Measurements from ENCODE around the gene RNASEL. TPM values are rescaled to one million over a fixed set of nuclear protein-coding genes. Genes with fewer than 3 reads are reported as not detected.
"Not testable (repeated sequence)": the region's sequence is repeated elsewhere in the genome, so short reads cannot be mapped to it uniquely, and the experiment has no call there.

Gene RNASEL
- 5.0 and 5.8 TPM in 2 replicates for total RNA-seq (2012; rRNA removed)

DNA sequence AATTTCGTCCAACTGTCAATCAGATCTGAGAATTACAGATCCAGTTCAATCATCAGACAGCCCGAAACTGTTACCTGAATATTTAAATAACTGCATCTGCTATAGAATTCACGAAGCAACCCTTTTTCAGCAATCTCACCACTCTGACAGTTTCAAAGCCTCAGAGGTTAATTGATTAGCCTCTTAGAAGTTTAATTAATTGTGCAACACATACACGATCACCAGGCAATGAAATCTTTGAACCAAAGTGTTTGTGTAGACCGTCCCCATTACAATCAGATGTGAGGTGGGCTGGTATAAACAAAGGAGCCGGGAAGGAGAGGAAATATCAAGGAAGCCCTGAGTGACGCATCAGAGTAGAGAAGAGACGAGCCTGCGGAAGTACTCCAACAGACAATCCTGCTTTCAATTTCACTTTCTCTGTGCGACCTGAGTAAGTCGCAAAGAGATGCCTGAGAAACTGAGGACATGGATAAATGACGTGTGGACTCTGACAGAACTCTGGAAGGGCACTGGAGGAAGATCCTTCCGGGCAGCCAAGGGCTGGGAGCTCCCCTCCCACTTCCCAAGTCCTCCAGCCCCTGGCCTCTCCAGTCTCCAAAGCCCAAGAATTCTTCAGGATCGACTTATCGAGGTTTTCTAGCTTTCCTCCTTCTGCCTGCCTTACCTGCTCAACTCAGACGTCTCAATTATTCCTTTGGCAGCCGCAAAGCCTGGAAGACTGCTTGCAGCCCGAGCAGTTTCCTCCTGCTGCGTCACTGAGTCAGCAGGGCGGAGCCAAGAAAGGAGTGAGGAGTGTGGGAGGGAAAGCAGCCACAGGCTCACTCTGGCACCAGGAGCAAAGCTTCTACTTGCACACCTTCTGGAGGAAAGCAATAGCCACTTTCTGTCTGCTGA lies at the start of gene RNASEL:
Gene RNASEL (minus strand): TSS at position 757 of the 897 bp plus-strand sequence. CDS start 2,450 bp downstream, outside the sequence.
- H3K36me3 ChIP-seq (ENCODE audit: insufficient read depth, low read length) = no peaks in the 10 kb centered on the region
- H3K4me1 ChIP-seq (ENCODE audit: control insufficient read depth, insufficient read depth, low read length) = peaks cover 5% of the 10 kb centered on the region
- H3K9me3 ChIP-seq (replicated peaks; ENCODE audit: low read length) = no peaks in the 10 kb centered on the region
- H3K4me3 ChIP-seq (ENCODE audit: low read length) = peak within 1 kb of the TSS; percentile 79
- H3K27me3 ChIP-seq (ENCODE audit: control insufficient read depth, insufficient read depth, low read length) = peaks cover 12% of the 10 kb centered on the region
- H3K9ac ChIP-seq (ENCODE audit: low read depth, low read length) = peak within 1 kb of the TSS; percentile 81
- peak within 1 kb of the TSS; percentile 82 for H3K4me2 ChIP-seq (ENCODE audit: low read length)

GRCh38 chr1:182637769-182638168 lies 48.7 kb upstream of the RNASEL start:
- peaks cover 12% of the 10 kb centered on the region for H3K27me3 ChIP-seq (ENCODE audit: control insufficient read depth, insufficient read depth, low read length)

DNA sequence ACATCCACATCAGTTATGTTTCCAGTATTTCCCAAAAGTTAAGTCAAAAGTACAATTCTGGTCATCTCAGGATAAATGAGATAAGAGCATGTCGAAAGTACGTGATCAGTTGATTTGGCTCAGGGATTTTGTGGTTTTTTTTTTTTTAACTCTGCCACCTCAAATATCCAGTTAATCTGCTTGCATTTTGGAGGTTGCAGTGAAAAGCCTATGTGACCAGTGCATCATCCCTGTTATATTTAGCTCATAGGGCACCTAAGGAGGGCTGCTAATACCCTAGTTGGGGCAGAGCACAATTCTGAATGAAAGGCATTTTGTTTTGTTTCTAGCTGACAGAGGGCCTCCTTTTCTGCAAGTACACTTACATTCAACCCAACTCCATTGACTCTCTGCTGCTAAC lies 46.8 kb upstream of the RNASEL start:
- no peaks in the 10 kb centered on the region for H3K4me1 ChIP-seq (ENCODE audit: control insufficient read depth, insufficient read depth, low read length)
- H3K27me3 ChIP-seq (ENCODE audit: control insufficient read depth, insufficient read depth, low read length) = peaks cover 12% of the 10 kb centered on the region
- no peak overlapping the region for H3K4me2 ChIP-seq (ENCODE audit: low read length)
- no peaks in the 10 kb centered on the region for H3K36me3 ChIP-seq (ENCODE audit: insufficient read depth, low read length)
- H3K9me3 ChIP-seq (replicated peaks; ENCODE audit: low read length) = no peaks in the 10 kb centered on the region
- no peak overlapping the region for H3K9ac ChIP-seq (ENCODE audit: low read depth, low read length)
- no peak overlapping the region for H3K4me3 ChIP-seq (ENCODE audit: low read length)

More at GRCh38 chr1:182637769-182638168, 48.7 kb upstream of the RNASEL start:
- Histone ChIP-seq H3K9ac (ENCODE audit: low read depth, low read length) (no peak overlapping the region), H3K9me3 (replicated peaks; ENCODE audit: low read length) (no peaks in the 10 kb centered on the region), H3K4me3 (ENCODE audit: low read length) (no peak overlapping the region), H3K4me2 (ENCODE audit: low read length) (no peak overlapping the region), H3K4me1 (ENCODE audit: control insufficient read depth, insufficient read depth, low read length) (no peaks in the 10 kb centered on the region), H3K36me3 (ENCODE audit: insufficient read depth, low read length) (no peaks in the 10 kb centered on the region)

DNA sequence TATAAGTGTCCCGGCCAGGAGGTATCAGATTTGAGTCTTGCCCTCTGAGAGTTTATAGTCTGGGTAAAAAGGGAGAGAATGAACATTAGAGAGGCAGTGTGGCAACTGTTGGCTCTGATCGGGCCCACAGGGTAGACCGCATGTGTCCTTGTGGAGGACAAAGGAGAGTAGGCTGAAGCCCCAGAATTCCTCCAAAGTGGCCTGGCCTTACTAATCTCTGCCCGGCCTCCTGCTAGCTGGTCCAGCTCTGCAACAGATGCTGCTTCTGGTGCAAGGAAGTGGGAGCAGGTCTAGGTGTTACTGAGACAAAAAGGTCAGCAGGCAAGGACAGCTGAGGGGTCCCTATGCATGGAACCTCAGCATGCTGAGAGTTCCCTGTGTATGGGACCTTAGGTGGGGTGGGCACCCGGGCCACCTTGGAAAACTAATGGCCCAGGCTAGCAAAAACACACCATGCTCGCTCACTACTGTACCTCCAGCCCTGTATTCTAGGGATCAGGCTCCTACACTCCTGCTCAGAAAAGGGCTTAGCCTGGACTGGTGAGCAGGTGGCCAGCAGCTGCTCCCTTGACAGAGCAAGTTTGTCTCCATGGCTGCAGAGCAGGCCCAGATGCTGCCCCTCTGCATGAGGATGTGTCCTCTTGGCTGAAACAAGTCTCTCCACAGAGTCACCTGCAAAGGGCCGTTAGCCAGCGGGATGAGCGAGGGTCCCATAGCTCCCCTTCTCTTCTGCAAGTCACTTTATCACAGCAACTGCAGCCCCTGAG lies 45.4 kb upstream of the RNASEL start:
- Histone ChIP-seq H3K4me2 (ENCODE audit: low read length) (no peak overlapping the region), H3K9ac (ENCODE audit: low read depth, low read length) (no peak overlapping the region), H3K4me3 (ENCODE audit: low read length) (no peak overlapping the region), H3K27me3 (ENCODE audit: control insufficient read depth, insufficient read depth, low read length) (peaks cover 6% of the 10 kb centered on the region), H3K4me1 (ENCODE audit: control insufficient read depth, insufficient read depth, low read length) (no peaks in the 10 kb centered on the region), H3K9me3 (replicated peaks; ENCODE audit: low read length) (no peaks in the 10 kb centered on the region), H3K36me3 (ENCODE audit: insufficient read depth, low read length) (no peaks in the 10 kb centered on the region)

DNA sequence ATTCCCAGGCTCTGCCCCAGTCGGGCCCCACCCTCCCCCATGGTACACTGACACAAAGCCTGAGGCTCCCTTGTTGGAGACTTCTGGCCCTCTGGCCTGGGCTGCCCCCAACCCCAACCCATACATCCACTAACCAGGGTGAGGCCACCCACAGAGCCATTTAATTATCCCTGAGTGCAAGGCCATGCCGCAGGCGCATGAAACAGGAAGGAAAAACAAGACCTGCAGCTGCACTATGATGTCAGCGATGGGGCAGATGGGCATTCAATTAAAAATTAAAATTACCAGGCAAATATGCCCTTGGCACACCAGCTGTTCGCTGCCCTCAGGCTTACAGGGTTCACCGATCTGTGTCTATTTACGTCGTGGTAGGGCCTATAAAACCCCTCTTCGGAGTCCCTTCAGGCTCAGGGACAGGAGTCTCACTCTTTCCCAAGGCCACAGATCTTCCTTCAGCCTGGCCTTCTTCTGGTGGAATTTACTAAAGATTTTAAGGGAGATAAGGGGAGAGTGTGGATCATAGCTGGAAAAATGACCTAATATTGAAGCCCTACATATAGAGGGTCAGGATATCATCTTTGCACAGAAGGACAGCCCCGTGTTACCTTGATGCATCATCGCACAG lies 44.7 kb upstream of the RNASEL start:
- H3K4me1 ChIP-seq (ENCODE audit: control insufficient read depth, insufficient read depth, low read length) = no peaks in the 10 kb centered on the region
- H3K27me3 ChIP-seq (ENCODE audit: control insufficient read depth, insufficient read depth, low read length) = peaks cover 3% of the 10 kb centered on the region
- H3K36me3 ChIP-seq (ENCODE audit: insufficient read depth, low read length) = no peaks in the 10 kb centered on the region
- no peak overlapping the region for H3K4me3 ChIP-seq (ENCODE audit: low read length)
- no peaks in the 10 kb centered on the region for H3K9me3 ChIP-seq (replicated peaks; ENCODE audit: low read length)
- no peak overlapping the region for H3K9ac ChIP-seq (ENCODE audit: low read depth, low read length)
- no peak overlapping the region for H3K4me2 ChIP-seq (ENCODE audit: low read length)

- Histone ChIP-seq H3K4me3 (ENCODE audit: low read length) (no peak overlapping the region), H3K9ac (ENCODE audit: low read depth, low read length) (no peak overlapping the region), H3K4me2 (ENCODE audit: low read length) (no peak overlapping the region), H3K36me3 (ENCODE audit: insufficient read depth, low read length) (no peaks in the 10 kb centered on the region), H3K27me3 (ENCODE audit: control insufficient read depth, insufficient read depth, low read length) (peaks cover 3% of the 10 kb centered on the region), H3K4me1 (ENCODE audit: control insufficient read depth, insufficient read depth, low read length) (no peaks in the 10 kb centered on the region), H3K9me3 (replicated peaks; ENCODE audit: low read length) (no peaks in the 10 kb centered on the region)
Measured at GRCh38 chr1:182633031-182633430, 44.0 kb upstream of the RNASEL start.

GRCh38 chr1:182632441-182632857 lies 43.4 kb upstream of the RNASEL start:
- H3K9ac ChIP-seq (ENCODE audit: low read depth, low read length); H3K36me3 ChIP-seq (ENCODE audit: insufficient read depth, low read length); H3K4me3 ChIP-seq (ENCODE audit: low read length); H3K4me2 ChIP-seq (ENCODE audit: low read length); H3K27me3 ChIP-seq (ENCODE audit: control insufficient read depth, insufficient read depth, low read length); H3K9me3 ChIP-seq (replicated peaks; ENCODE audit: low read length); H3K4me1 ChIP-seq (ENCODE audit: control insufficient read depth, insufficient read depth, low read length): not testable (repeated sequence)

- H3K27me3 ChIP-seq (ENCODE audit: control insufficient read depth, insufficient read depth, low read length) = peaks cover 1% of the 10 kb centered on the region
- no peaks in the 10 kb centered on the region for H3K4me1 ChIP-seq (ENCODE audit: control insufficient read depth, insufficient read depth, low read length)
- H3K4me2 ChIP-seq (ENCODE audit: low read length) = no peak overlapping the region
- no peak overlapping the region for H3K9ac ChIP-seq (ENCODE audit: low read depth, low read length)
- no peak overlapping the region for H3K4me3 ChIP-seq (ENCODE audit: low read length)
- no peaks in the 10 kb centered on the region for H3K9me3 ChIP-seq (replicated peaks; ENCODE audit: low read length)
- H3K36me3 ChIP-seq (ENCODE audit: insufficient read depth, low read length) = no peaks in the 10 kb centered on the region
Measured at GRCh38 chr1:182631954-182632353, 42.9 kb upstream of the RNASEL start.

DNA sequence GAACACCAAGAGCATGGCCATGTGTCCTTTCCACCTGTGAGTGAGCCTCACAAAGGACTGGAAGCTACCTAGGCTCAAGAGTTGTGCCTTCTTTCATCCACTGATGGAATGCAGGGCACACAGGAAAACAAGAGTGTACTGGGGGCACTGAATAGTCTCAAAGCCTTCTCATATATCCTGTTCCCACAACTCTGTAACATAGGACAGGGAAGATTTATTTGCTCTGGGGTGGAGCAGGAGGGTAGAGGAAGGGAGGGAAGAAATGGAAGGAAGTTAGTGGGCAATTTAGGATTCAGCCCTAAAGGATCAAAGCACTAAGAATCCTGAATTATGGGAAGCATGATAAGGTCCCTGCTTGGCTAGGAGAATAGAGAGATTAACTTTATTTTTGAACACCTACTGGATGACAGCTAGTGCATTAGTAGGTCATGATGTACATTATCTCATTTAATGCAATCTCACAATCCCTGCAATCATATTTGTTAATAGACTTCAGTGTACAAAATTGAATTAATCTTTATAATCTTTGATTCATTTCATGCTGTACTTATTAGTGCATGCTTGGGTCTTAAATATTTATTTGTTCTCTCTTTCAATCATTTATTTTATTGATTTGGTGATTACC lies 42.1 kb upstream of the RNASEL start:
- no peaks in the 10 kb centered on the region for H3K9me3 ChIP-seq (replicated peaks; ENCODE audit: low read length)
- no peak overlapping the region for H3K9ac ChIP-seq (ENCODE audit: low read depth, low read length)
- no peaks in the 10 kb centered on the region for H3K27me3 ChIP-seq (ENCODE audit: control insufficient read depth, insufficient read depth, low read length)
- no peaks in the 10 kb centered on the region for H3K36me3 ChIP-seq (ENCODE audit: insufficient read depth, low read length)
- H3K4me3 ChIP-seq (ENCODE audit: low read length) = no peak overlapping the region
- H3K4me2 ChIP-seq (ENCODE audit: low read length) = no peak overlapping the region
- no peaks in the 10 kb centered on the region for H3K4me1 ChIP-seq (ENCODE audit: control insufficient read depth, insufficient read depth, low read length)

GRCh38 chr1:182630586-182630985 lies 41.5 kb upstream of the RNASEL start:
- Histone ChIP-seq H3K9ac (ENCODE audit: low read depth, low read length) (no peak overlapping the region), H3K36me3 (ENCODE audit: insufficient read depth, low read length) (no peaks in the 10 kb centered on the region), H3K4me2 (ENCODE audit: low read length) (no peak overlapping the region), H3K4me3 (ENCODE audit: low read length) (no peak overlapping the region), H3K27me3 (ENCODE audit: control insufficient read depth, insufficient read depth, low read length) (no peaks in the 10 kb centered on the region), H3K4me1 (ENCODE audit: control insufficient read depth, insufficient read depth, low read length) (no peaks in the 10 kb centered on the region), H3K9me3 (replicated peaks; ENCODE audit: low read length) (no peaks in the 10 kb centered on the region)

GRCh38 chr1:182629499-182630096 lies 40.5 kb upstream of the RNASEL start:
- H3K4me1 ChIP-seq (ENCODE audit: control insufficient read depth, insufficient read depth, low read length) = no peaks in the 10 kb centered on the region
- H3K9ac ChIP-seq (ENCODE audit: low read depth, low read length) = no peak overlapping the region
- H3K27me3 ChIP-seq (ENCODE audit: control insufficient read depth, insufficient read depth, low read length) = no peaks in the 10 kb centered on the region
- no peaks in the 10 kb centered on the region for H3K9me3 ChIP-seq (replicated peaks; ENCODE audit: low read length)
- no peak overlapping the region for H3K4me3 ChIP-seq (ENCODE audit: low read length)
- H3K4me2 ChIP-seq (ENCODE audit: low read length) = no peak overlapping the region
- no peaks in the 10 kb centered on the region for H3K36me3 ChIP-seq (ENCODE audit: insufficient read depth, low read length)

All from skeletal muscle satellite cell (primary cell).